GM19463 (cell line): ENCODE data around the gene AP3S2.
"Not testable (repeated sequence)": the region's sequence is repeated elsewhere in the genome, so short reads cannot be mapped to it uniquely, and the experiment has no call there.

Experiments used
- ATAC-seq: cut with Tn5 transposase; IDR thresholded peaks from one replicate; pipeline ENCODE4 v1.9.1; 2021; ENCODE audit warnings: mild to moderate bottlenecking, moderate library complexity; ENCODE audit not compliant: unreplicated experiment

AP3S2 gene

DNA sequence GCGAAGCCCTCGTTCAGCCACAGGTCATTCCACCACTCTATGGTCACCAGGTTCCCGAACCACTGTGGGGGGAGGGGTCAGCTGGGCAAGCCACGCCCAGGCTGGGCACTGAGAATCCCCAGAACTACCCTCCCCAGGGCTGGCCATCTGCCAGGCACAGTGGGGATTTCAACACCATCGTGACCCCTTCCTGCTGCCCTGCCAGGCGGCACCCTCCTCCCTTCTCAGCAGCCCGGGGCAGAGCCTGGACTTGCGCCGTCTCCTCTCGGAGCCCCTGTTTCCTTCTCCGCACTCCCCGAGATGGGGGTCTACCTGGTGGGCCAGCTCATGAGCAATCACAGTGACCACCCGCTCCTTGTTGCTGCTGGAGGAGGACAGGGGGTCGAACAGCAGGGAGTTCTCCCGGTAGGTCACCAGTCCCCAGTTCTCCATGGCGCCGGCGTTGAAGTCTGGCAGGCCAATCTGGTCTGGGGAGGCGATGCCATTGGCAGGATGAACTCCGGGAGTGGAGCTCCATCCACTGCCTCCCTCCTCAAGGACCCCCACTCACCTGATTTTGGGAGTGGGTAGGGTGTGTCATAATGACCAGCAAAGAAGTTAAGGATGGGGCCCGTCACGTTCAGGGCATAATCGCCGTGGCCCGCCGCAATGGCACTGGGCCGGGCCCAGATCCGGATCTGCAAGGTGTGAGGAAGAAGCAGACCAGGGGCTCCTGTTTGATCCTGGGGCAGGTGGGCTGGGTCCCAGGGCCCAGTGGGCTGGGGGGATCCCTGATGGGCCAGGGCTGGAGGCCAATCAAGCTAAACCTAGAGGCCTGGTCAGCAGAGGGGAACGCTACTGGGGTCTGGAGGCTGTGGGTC lies 89.6 kb downstream of the AP3S2 start:
- no peak for ATAC-seq

DNA sequence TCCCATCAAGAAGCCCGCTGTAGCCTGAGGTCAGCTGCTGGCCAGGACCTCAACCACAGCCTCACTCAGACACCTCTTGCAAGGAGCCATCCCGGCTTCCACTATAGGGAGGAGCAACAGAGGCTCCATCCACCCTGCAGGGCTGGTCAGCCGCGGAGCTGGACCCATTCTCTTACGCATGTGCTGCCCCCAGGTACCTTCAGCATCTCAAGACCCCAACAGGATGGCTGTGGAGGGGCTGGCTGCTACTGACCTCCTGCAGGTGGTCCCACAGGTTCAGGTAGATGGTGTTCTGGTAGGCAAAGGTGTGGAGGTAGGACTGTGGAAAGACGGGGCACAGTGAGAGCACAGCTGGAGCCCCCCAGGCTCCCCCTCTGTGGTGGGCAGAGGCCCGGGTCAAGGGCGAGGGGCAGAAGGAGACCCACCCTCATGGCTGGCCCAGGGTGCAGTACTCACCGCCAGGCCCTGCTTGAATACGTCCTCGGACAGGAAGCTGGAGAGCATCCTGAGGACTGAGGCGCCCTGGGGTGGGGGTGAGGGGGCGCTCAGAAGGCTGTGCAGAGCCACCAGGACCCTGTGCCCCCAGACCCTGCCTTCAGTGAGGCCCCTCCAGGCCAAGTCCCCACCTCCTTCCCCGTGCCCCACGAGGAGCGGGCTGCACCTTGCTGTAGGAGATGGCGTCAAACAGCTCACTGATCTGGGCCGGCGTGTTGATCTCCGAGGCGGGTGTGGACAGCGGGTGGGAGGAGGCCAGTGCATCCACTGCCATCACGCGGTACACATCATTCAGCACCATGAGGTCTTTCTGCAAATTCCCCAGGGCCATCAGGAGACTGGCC lies 90.6 kb downstream of the AP3S2 start:
- ATAC-seq: no peak

DNA sequence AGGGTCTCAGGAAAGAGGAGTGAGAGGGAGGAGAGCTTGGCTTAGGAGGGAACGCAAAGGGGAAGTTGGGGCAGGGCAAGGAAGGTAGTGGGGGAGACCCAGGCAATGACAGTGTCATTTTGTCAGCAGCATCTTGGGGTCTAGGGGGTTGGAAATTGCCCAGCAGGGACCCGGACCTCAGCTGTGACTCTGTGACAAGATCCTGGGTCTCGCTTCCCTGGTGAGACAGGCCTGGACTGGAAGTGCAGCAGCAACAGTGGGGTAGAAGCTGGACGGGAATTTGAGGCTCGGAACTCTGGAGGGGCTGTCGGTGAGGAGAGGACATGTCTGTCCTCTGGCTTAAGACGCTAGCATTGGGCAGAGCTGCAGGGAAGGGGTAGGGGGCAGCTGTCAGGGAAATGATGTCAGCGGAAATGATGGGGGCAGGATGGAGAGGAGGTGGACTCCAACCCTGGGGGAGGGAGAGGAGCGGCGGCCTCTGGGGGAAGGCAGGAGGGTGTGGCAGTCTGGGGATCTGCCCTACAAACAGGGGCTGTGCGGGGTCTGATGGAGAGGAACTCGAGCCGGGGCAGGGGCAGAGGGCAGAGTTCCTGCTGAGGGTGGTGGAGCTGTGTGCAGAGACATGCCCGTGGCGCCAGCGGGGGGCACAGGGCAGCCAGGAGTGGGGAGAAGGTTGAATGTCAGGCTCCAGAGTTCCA lies 91.4 kb downstream of the AP3S2 start:
- ATAC-seq: no peak

DNA sequence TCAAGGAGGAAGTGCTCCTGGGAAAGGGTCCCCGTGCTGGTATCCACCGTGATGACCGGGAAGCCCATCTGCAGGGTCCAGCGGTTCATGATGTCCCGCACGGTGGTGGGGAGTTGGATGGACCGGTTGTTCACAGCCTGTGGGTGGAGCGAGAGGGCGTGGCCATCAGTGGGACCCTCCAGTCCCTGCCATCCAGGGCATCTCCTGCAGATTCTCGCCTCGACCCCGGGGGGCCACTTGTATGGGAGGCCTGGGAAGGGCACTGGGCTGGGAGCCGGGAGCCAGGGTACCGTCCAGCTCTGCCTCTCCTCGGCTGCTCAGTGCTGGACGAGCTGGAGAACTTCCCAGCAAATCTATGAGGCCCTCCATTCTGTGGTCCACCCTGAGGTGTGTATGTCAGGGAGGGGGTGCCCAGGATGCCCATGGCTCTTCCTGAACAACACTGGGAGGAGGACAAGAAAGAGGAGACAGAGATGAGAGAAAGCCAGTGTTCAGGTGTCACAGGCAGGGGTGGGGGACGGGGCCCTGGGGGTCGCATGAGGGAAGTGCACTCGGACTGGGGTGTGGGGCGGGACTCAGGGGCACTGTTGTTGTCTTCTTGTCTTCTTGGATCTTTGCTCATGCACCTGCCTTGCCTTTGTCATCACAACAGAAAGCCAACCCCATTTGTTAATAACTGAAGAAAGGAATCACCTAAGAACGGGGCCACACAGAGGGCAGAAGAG lies 92.2 kb downstream of the AP3S2 start:
- no peak for ATAC-seq

DNA sequence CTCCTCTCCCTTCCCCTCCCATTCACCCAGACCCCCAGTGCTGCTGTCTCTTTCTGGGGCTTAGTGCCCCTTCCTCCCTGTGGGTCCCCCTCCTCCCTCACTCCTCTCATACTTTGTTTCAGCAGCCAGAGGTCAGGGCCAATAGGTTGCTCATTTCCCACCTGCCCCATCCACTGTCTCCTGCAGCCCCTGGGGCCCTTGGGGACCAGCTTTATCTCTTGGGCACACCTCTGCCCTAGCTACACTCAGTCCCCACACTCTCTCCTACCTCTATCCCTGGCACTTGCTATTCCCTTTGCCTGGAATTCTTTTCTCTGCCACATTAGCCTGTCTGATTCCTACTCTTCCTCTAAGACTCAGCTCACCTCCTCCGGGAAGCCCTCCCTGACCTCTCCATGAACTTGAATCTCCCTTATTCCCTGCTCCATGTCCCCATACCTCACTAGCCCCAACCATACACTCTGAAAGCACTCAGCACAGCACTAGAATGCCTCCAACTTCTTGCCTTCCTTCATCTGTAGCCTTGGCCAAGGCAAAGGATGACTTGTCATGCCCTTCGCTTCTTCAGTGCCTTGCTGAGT lies 93.8 kb downstream of the AP3S2 start:
- no peak for ATAC-seq

DNA sequence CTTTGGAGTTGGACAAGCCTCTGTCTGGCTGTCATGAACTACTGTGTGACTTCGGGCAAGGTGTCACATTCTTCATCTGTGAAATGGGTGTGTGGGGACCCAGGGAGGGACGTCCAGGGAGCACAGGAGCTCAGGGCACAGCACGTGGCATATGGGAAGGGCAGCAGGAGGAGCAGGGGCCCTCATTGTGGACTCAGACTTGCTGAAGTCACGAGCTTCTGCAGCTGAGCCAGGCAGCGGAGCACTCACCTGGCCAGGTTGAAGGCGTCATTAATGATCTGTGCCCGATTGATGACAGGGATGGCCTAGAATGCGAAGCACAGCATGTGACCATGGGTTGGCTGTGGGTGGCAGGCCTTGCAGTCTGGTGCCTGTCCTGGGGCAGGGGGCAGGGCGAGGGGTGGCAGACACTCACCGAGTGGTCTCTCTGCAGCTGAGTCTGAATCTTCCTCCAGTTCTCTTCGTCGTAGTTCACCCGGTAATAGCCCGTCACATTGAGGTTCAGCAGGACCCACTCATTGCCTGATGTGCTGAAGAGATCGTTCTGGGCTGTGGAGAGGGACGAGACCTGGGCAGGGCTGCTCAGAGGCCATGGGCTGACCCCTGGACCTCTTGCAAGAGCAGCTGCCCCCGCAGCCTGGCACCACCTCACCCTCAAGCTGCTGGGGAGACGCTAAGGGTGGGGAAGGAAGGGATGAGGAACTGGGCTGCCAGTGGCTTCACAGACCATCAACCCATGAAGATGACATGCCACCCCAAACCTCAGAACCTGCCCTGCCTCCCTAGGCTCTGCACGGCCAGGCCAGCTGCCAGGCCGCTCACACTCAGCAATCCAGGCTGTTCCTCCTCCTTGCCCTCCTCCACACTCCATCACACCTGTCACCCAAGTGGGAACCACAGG lies 94.5 kb downstream of the AP3S2 start:
- ATAC-seq: no peak

DNA sequence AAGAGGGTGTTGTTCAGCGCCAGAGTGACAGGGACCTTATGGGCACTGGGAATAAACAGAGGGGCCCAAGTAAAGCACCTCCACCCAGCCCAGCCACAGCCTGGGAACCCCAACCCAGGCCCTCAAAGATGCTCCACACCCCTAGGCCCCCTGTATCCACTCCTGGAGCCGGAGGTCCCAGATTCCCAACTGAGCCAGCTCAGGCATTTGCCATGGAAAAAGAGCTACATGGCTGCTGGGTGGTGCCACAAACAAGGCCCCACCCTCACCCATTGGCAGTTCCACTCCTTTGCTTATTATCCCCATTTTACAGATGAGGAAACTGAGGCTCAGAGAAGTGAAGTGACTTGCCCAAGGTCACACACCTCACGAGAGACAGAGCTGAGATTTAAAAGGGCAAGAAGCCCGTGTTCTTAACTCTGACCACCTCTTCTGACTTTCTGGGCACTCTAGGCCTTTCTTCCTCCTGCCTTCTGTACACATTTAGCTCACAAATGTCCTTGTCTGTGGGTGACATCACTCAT lies 96.1 kb downstream of the AP3S2 start:
- no peak for ATAC-seq

DNA sequence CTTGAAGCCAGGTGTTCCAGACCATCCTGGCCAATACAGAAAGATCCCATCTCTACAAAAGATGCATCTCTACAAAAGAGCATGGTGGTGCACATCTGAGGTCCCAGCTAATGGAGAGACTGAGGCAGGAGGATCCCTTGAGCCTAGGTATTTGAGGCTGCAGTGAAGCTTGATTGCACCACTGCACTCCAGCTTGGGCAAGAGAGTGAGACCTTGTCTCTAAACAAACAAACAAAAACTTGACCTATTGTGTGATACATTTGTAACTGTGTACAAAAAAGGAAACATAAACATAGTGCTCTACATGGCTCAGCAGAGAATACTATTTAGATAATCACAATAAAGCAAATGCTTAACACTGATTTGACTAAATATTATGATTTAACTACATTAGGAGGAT lies 97.8 kb downstream of the AP3S2 start:
- ATAC-seq: no peak

DNA sequence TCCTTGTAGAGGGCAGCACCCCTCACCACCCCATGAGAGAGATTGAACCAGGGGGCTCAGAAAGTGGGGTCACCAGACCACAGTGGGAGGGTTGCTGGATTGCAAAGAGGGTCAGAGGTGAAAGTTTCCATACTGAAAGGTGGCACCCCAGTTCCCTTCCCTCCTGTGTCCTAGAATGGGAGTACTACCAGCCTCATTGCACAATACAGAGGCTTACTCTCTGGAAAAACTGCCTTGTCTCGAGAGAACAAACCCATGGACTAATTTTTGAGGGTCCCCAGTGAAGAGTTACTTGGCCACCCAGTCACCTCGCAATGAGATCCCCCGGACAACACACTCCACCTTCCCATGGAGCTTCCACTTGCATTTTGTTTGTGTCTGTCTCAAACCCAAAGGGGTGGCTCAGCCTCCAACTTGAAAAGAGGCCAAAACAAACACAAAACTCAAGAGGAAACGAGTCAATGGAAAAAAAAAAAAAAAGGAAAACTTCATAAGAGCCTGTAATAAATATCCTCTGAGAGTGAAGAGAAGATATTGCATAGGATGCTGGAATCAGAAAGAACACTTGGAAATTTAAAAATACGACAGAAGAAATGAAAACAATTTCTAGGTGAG lies 99.1 kb downstream of the AP3S2 start:
- no peak for ATAC-seq

DNA sequence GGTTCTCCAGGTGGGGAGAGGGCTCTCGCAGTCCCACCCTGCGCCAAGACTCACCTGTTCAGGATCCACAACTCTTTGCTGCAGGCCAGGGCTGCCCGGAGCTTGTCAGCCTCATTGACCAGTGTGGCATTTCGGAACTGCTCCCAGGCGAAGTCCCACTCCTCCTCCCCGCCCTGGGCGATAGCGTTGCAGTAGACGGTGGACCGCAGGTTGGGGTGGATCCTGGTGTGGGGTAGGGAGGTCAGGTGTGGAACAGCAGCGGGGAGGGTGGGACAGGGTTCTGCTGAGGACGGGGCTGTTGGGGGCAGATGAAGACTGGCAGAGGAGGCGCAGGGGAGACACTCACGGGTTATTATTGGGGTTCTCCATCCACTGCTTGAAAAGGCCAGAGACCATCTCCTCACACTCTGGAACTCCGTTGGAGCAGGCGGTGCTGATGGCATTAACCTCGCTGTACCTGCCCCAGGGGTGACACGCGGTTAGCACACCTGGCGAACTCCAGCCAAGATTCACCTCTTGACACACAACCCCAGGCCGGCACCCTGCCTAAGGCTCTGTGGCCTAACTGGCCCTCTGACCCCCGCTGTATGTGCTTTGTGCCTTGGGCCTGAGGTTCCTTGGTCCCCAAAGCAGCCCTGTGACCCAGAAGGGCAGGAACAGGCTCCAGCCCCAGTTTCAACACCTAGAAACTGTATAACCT lies 101.5 kb downstream of the AP3S2 start:
- ATAC-seq: no peak

DNA sequence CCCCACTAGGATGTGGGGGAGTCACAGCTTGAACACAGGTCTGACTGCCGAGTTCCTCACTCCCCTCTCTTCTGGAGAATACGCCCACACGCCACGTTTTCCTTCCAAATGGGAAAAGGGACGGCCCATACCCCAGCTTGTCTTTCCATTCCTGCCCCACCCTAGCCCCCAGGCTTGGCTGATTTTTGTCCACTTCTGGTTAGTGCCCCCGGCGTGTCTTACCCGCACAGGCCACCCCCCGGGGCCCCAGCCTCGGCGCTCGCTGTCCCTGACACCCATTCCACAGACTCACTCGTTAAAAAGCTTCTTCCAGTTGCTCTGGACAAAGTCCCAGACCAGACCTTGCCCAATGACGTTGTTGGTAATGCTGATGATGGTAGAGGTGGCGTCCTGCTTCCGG lies 103.1 kb downstream of the AP3S2 start:
- no peak for ATAC-seq

DNA sequence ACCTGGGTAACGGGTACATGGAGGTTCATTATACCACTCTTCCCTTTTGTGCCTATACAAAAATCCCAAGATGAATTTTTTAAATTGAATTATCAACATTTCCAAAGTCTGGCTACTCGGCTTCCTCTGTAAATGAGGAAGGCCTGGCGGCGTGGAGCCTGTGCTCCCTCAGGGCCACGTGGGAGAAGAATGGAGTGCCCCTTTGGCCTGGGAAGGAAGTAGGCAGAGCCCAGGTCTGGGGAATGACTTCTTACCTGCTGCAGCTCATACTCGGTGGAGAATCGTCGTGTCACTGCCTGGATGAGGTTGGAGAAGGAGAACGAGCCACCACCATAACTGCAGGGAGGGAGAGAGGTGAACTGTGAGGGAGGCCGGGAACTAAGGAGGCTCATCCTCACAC lies 103.6 kb downstream of the AP3S2 start:
- no peak for ATAC-seq

DNA sequence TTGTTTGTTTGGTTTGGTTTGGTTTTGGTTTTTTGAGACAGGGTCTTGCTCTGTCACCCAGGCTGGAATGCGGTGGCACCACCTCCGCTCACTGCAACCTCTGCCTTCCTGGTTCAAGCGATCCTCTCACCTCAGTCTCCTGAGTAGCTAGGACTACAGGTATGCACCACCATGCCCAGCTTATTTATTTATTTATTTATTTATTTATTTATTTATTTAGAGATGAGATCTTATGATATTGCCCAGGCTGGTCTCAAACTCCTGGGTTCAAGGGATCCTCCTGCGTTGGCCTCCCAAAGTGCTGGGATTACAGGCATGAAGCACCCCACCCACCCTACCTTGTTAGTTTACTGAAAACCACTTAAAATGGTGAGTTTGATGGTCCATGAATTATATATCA lies 105.2 kb downstream of the AP3S2 start:
- not testable (repeated sequence) for ATAC-seq

DNA sequence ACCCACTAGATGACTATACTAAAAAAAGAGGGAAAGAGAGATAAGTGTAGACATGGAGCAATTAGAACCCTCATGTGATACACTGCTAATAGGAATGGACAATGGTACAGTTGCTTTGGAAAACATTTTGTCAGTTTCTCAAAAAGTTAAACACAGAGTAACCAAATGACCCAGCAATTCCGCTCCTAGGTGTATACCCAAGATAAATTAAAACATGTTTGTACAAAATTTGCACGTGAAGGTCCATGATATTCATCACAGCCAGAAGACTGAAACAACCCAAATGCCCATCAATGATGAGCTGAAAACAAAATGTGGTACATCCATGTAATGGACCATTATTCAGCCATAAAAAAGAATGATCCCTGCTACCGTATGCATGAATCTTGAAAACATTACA lies 105.8 kb downstream of the AP3S2 start:
- no peak for ATAC-seq

DNA sequence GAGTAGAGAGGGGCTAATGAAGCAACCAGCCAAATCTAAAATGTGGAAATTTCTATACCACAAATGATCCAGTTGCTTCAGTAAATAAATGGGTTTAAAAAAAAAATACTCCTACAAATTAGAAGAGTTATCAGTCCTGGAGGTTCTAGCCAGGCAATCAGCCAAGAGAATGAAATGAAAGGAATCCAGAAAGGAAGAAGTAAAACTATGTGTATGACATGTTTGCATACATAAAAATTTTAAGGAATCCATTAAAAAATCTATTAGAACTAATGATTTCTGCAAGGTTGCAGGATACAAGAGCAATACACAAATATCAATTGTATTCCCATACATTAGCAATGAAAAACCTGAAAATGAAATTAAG lies 108.0 kb downstream of the AP3S2 start:
- ATAC-seq: no peak

DNA sequence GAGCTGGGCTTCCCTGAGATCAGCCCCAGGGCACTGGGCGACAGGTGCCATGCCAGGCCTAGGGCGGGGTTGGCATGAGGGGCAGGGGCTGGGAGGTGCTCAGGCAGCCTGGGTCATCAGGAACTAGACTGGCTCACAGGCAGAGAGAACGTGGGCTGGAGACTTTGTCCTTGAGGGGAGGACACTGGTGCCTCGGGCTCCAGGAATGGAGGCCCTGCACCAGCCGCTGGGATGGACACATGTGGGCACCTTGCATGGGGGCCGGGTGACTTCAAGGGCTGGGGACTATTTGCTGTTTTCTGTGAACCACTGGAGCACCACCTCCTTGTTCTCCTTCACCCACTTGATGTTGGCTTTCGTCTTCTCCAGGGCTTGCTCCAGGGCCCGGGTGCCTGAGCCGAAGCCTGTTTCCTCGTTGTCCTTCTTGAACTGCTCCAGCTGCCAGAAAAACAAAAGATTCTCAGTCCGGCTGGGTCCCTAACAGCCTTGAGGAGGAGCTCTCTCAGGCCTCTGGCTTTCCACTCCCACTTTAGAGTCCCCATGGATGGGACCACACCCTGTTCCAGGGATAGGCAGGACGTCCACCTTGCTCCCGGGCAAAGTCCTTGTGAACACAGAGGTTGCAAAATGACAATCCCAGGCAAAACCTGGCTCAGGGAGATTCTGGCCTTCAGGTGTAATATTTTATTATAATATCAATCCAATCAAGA lies 108.6 kb downstream of the AP3S2 start:
- ATAC-seq: no peak

DNA sequence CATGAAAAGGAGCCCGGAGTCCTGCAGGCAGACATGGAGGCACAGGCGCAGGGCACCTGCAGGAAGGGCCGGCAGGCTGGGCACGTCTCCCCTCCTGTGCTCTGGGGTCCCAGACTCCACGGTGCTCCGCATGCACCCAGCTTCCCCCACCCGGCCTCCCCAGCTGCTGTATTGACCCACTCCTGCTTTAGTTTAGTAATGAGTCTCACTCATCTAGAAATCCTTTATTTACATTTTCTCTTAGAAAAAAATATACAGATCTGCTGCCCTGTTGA lies 109.2 kb downstream of the AP3S2 start:
- ATAC-seq: no peak
